Kidney glomerular epithelial cell (primary cell): ENCODE measurements around the gene POLR1F.
"Not testable (repeated sequence)": the region's sequence is repeated elsewhere in the genome, so short reads cannot be mapped to it uniquely, and the experiment has no call there.

Experiments
- DNase-seq: peaks from one replicate; lab custom pipeline; 2025; lab: John Stamatoyannopoulos, UW

Gene POLR1F

GRCh38 chr7:19708397-19709248, at the start of gene POLR1F:
Gene POLR1F, minus strand, starts transcription at chr7:19709037. Its CDS starts 21 bp downstream, at chr7:19709016.
- peak; percentile 96 for DNase-seq

- peak; percentile 65 for DNase-seq
These were observed 45.8 kb upstream of the POLR1F start for GRCh38 chr7:19754521-19755116.

DNA sequence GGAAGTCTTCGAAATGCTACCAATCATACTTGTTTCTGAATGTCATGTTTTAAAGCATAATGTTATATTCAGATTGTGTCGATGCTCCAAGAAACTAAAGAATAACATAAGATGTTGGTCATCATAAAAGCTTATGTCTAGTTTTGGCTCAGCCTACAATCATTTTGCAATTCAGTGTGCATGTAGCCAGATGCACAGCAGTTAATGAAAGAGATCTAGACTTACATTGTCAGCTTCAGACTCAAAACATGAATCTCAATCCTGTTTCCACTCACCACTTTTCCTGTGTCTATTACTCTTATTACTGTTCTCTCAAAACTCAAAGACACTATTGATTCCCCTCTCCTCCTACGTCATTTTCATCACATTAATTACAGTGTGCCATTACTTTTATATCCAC, 43.2 kb upstream of the POLR1F start:
- no peak for DNase-seq

GRCh38 chr7:19749658-19750057, 40.8 kb upstream of the POLR1F start:
- DNase-seq: peak; percentile 49

GRCh38 chr7:19747740-19748339, 39.0 kb upstream of the POLR1F start:
- DNase-seq: peak; percentile 46

DNA sequence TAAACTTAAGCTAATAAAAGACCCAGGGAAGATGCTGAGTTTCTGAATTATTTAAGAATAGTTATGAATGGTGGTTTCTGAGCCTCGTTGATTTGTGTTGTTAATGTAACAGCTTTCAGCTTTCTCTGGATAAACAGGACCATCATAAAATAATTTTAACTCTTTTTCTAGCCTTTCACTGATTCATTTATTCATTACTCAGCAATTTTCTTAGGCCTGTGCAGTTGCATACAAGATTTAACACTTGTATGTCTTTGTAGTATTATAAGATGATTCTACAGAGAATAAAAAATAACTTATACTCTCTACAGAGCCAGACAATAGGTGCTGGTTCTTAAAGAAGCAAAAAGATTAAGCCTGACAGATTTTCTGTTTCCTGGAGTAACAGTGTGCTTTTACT, 35.2 kb upstream of the POLR1F start:
- no peak for DNase-seq

DNA sequence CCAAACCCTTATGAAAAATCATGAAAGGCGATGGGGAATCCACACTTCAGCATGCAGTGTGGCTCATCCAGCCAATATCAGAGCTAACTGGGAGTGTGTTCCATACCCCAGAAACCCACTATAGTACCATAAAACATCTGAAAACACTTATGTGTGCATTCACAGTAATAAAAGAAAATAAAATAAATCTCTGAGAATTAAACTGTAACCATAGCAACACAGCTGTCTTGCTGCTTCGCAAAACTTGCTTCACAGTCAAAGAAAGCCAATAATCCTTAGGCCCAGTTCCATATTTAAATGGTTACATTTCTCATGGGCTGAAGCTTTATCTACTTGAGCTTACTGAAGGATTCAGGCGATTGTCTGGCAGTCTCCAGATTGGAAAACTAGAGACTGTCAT, 19.9 kb upstream of the POLR1F start:
- DNase-seq: no peak

- DNase-seq: no peak
These were observed 16.9 kb upstream of the POLR1F start for GRCh38 chr7:19725770-19726169.

- no peak for DNase-seq
These were observed 6.7 kb upstream of the POLR1F start for GRCh38 chr7:19715499-19715898.

DNA sequence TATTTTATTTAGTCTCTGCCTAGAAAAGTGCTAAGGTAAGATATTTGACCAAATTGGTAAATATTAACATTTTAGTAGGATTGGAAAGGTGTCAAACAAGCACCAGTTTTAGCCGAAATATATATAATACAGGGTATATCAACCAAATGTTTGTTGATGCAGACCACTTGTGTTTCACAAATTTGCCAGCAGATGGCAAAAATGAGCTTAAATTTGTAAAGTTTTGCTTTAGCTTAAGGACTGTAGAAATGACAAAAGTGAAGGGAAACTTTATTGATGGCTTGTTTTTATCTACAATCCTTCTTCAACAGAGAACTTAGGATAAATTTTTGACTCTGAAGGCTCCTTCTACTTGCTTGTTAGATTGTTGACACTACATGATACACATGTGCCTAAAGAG, 4.8 kb upstream of the POLR1F start:
- DNase-seq: peak; percentile 59

DNA sequence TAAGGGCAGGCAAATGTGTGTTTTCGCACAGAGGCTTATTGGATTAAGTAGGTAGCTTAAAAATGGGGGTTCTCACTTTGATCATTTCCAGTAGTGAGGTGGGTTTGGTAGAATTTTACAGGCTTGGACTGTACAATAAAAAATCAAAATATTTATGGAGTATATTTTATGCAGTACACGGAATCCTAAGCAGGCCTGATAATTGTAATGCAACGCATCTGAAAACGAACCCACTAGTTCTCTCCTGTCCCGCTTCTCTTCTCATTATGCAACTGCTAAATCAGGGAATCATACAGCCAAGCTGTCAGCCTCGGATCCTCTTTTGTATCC, 377 bp upstream of the POLR1F start:
- no peak for DNase-seq

GRCh38 chr7:19707240-19707639, 1.6 kb downstream of the POLR1F start:
- DNase-seq: no peak

- DNase-seq: no peak
These were observed 3.2 kb downstream of the POLR1F start for GRCh38 chr7:19705663-19706062.

- no peak for DNase-seq
These were observed 7.4 kb downstream of the POLR1F start for GRCh38 chr7:19701471-19701870.

GRCh38 chr7:19700936-19701335, 7.9 kb downstream of the POLR1F start:
- no peak for DNase-seq

GRCh38 chr7:19698331-19698730, 10.5 kb downstream of the POLR1F start:
- no peak for DNase-seq

DNA sequence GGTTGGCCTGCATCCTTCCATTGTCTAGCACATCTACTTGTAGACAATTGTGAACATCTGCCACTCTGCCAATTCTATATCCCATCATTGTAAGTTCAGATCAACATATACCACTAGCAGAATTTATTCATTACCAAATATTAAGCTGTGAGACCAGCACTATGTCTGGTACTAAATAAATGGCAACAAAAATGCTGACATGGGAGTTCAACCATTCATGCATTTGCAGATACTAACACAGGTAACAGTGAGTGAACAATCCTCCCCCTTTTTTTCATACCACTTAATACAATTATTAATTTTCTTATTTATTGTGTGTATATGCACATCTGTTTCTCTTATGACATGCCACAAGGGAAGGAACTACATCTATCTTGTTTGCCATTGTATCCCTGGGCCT, 11.9 kb downstream of the POLR1F start:
- DNase-seq: no peak

DNA sequence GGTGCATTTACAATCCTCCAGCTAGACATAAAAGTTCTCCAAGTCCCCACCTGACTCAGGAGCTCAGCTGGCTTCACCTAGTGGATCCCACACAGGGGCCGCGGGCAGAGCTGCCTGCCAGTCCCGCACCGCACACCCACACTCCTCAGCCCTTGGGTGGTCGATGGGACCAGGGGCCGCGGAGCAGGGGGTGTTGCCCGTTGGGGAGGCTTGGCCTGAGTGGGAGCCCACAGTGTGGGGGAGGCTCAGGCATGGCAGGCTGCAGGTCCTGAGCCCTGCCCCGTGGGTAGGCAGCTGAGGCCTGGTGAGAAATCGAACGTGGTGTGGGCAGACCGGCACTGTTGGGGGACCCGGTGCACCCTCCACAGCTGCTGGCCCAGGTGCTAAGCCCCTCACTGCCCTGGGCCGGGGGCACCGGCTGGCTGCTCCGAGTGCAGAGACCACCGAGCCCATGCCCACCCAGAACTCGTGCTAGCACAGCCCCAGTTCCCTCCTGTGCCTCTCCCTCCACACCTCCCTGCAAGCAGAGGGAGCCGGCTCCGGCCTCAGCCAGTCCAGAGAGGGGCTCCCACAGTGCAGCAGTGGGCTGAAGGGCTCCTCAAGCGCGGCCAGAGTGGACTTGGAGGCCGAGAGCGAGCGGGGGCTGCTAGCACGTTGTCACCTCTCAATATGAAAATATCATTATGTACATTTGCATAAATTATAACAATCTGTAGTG, 16.6 kb downstream of the POLR1F start:
- DNase-seq: no peak

- DNase-seq: no peak
These were observed 18.1 kb downstream of the POLR1F start for GRCh38 chr7:19690736-19691135.

- not testable (repeated sequence) for DNase-seq
These were observed 19.7 kb downstream of the POLR1F start for GRCh38 chr7:19689130-19689529.

DNA sequence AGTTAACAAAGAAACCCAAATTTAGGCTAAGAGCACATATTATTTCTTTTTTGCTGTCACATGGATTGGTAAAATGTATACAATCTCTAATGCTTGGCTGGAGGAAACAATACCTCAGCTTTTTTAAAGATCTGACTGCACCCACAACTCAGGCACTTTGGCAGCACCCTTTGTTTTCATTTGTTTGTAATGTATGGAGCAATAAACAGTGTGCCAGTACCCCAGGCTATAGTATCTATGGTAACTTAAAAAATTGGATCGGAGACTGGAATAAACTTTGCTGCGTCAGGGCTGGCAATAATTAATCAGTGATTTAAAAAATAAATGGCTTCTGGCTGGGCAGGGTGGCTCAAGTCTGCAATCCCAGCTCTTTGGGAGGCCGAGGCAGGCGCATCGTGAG, 27.2 kb downstream of the POLR1F start:
- DNase-seq: no peak

DNA sequence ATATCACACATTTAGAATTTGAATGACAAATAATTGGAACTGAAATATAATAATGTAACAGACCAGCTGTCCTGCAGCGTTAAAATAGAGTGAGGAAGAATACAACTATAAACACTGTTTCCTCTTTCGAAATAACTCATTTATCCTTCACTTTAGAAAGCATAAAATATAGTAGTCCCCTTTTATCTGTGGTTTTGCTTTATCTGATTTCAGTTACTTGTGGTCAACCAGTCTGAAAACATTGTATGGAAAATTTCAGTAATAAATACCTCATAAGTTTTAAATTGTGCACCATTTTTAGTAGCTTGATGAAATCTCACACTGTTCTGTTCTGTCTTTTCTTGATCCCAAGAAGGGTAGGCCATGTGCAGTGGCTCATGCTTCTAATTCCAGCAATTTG, 31.7 kb downstream of the POLR1F start:
- no peak for DNase-seq

- DNase-seq: no peak
These were observed 33.0 kb downstream of the POLR1F start for GRCh38 chr7:19675816-19676215.
